Erythroblast (primary cell): ENCODE measurements around the gene NRL.

Experiments used
- GATA1 ChIP-seq: IDR thresholded peaks from 2 replicates; pipeline ENCODE4 v1.6.1; 2011; ENCODE audit warnings: low read depth, mild to moderate bottlenecking, control low read depth, low read length, moderate library complexity
- POLR2A ChIP-seq: IDR thresholded peaks from 2 replicates; pipeline ENCODE4 v1.6.1; 2011; ENCODE audit warnings: mild to moderate bottlenecking, low read length

DNA sequence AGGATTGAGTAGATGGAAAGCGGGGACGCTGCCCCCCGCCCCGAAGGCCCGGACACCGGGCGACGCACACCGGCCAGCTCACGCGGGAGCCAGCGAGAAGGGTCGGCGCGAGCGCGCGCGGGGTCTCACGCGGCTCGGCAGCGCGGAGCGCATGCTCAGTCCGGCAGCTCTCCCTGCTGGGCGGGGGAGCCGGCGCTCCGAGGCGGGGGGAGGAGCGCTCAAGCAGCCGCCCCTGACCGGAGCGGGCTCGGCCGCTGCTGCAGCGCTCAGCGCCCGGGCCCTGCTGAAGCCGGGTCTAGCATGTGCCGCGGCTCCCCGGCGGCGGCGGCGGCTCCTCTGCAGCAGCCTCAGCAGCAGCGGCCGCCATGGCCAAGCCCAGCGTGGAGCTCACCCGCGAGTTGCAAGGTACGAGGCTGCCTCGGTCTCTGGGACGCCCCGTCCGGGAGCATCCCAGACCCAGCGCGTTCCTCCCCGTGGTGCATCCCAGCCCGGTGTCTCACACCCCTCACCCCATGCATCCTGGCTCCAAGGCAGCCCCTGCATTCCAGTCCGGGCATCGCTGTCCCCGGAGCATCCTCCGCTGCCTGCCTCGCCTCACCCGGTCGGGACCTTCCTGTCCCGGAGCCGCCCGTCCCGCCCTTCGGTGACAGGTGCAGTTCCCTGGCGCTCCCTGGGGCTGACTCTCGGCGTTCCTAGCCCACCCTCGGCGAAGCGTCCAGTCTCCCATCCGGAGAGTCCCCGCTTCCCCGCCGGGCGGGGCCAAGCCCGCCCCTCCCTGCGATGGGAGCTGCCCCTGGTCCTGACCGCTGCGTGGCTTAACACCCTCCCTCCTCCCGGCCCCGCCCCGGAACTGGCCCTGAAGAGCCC, 62.7 kb downstream of the NRL start, which contains the start of gene CARMIL3:
- TF ChIP-seq POLR2A (no peak), GATA1 (no peak)
